A549 (cell line): ENCODE results near the gene SNX25. TPM values are rescaled to one million over a fixed set of nuclear protein-coding genes. Genes with fewer than 3 reads are reported as not detected.

Experiments
- ATAC-seq, 2 experiments: fragments of 200-7000 bp in 1 of 2; fragments of >200 bp in 1 of 2; cut with Nextera tagmentation in 1 of 2; cut with Tn5 transposase in 1 of 2; 3 replicates each; pipeline versions ENCODE4 v1.8.0 to v1.9.1; 2018 to 2020; ENCODE audit warnings: mild to moderate bottlenecking in 1 of 2, moderate library complexity in 1 of 2
- CTCF ChIA-PET: fragments of 300-600 bp; sonication (Branson Sonifier 250); formaldehyde crosslinking; extraction: SDS; loops from one replicate; lab custom pipeline; 2021; ENCODE audit warnings: antibody characterized with exemption, inconsistent platforms; lab: Yijun Ruan, JAX
- POLR2A ChIA-PET: fragments of 350-600 bp; formaldehyde crosslinking; extraction: SDS; loops from one replicate; lab custom pipeline; 2021; ENCODE audit warnings: antibody characterized with exemption, inconsistent platforms; lab: Yijun Ruan, JAX
- DNase-seq, 2 experiments: peaks; one replicate each; pipeline versions ENCODE4 v3.0.0 to v3.0.0-alpha.2; 2011 to 2016; ENCODE audit warnings: low read depth in 1 of 2, low spot score in 1 of 2
- FAIRE-seq: peaks from 2 replicates; lab custom pipeline; 2011; peaks lifted over from hg19 to GRCh38; lab: Jason Lieb, UNC
- H3K27ac ChIP-seq, 2 experiments: fragments of >200 bp; sonication (Bioruptor Twin); formaldehyde crosslinking; 3 replicates each; pipeline ENCODE4 v1.5.1; 2016 to 2017
- H3K4me1 ChIP-seq: fragments of >200 bp; sonication (Bioruptor Twin); formaldehyde crosslinking; 3 replicates; pipeline ENCODE4 v1.6.1; 2016
- H3K4me2 ChIP-seq: fragments of >200 bp; sonication (Bioruptor Twin); formaldehyde crosslinking; 3 replicates; pipeline ENCODE4 v1.6.1; 2016
- H3K4me3 ChIP-seq: fragments of >200 bp; sonication (Bioruptor Twin); formaldehyde crosslinking; 3 replicates; pipeline ENCODE4 v1.5.1; 2016
- H3K9me3 ChIP-seq: fragments of >200 bp; sonication (Bioruptor Twin); formaldehyde crosslinking; 3 replicates; pipeline ENCODE4 v1.6.1; 2016
- ATOH8 ChIP-seq: fragments of 250-450 bp; sonication (Bioruptor Pico); IDR thresholded peaks from 2 replicates; pipeline ENCODE4 v1.5.0; 2020; ENCODE audit warnings: low read depth, mild to moderate bottlenecking, moderate library complexity
- BCL3 ChIP-seq: fragments of >200 bp; sonication (Bioruptor Twin); formaldehyde crosslinking; IDR thresholded peaks from 3 replicates; pipeline ENCODE4 v1.6.1; 2016
- BHLHE40 ChIP-seq: IDR thresholded peaks from 2 replicates; pipeline ENCODE4 v1.6.1; 2012; ENCODE audit warnings: low read depth, low read length, inconsistent platforms
- CTCF ChIP-seq: fragments of >200 bp; sonication (Bioruptor Twin); formaldehyde crosslinking; IDR thresholded peaks from 3 replicates; pipeline ENCODE4 v1.5.1; 2016
- ESRRA ChIP-seq: fragments of 150-350 bp; IDR thresholded peaks from 2 replicates; pipeline ENCODE4 v1.6.1; 2014; ENCODE audit warnings: mild to moderate bottlenecking, low read length, borderline replicate concordance
- FOSB ChIP-seq: fragments of 250-450 bp; sonication (Bioruptor Pico); IDR thresholded peaks from 2 replicates; pipeline ENCODE4 v1.5.0; 2020; ENCODE audit warnings: mild to moderate bottlenecking, moderate library complexity
- FOSL2 ChIP-seq, 2 experiments: fragments of 450-650 bp in 1 of 2; fragments of >200 bp in 1 of 2; sonication (Bioruptor Twin) in 1 of 2; formaldehyde crosslinking; IDR thresholded peaks; 2 replicates each; pipeline versions ENCODE4 v1.5.0 to v1.6.1; 2016 to 2020; ENCODE audit warnings: mild to moderate bottlenecking in 1 of 2, moderate library complexity in 1 of 2
- FOXS1 ChIP-seq: fragments of 250-450 bp; sonication (Bioruptor Pico); IDR thresholded peaks from 2 replicates; pipeline ENCODE4 v1.5.0; 2020; ENCODE audit warnings: mild to moderate bottlenecking, moderate library complexity
- GATA3 ChIP-seq: IDR thresholded peaks from 2 replicates; pipeline ENCODE4 v1.6.1; 2012; ENCODE audit warnings: borderline replicate concordance
- HDAC2 ChIP-seq: fragments of 200-600 bp; sonication (generic); IDR thresholded peaks from 2 replicates; pipeline ENCODE4 v1.6.1; 2016
- HES2 ChIP-seq: fragments of >200 bp; sonication (Bioruptor Twin); formaldehyde crosslinking; IDR thresholded peaks from 2 replicates; pipeline ENCODE4 v1.6.1; 2016
- HEYL ChIP-seq: fragments of 250-450 bp; sonication (Bioruptor Pico); IDR thresholded peaks from 2 replicates; pipeline ENCODE4 v1.8.0; 2021; ENCODE audit warnings: mild to moderate bottlenecking, moderate library complexity
- HOXA7 ChIP-seq: fragments of 250-450 bp; sonication (Bioruptor Pico); IDR thresholded peaks from 2 replicates; pipeline ENCODE4 v1.5.0; 2020; ENCODE audit warnings: mild to moderate bottlenecking, moderate library complexity
- HOXB5 ChIP-seq: fragments of 250-450 bp; sonication (Bioruptor Pico); IDR thresholded peaks from 2 replicates; pipeline ENCODE4 v1.5.0; 2020; ENCODE audit warnings: mild to moderate bottlenecking, moderate library complexity
- JUN ChIP-seq, 2 experiments: fragments of >200 bp; sonication (Bioruptor Twin); formaldehyde crosslinking; IDR thresholded peaks; 2 replicates in 1 of 2; 3 replicates in 1 of 2; pipeline ENCODE4 v1.6.1; 2016 to 2017
- JUNB ChIP-seq: fragments of >200 bp; sonication (Bioruptor Twin); formaldehyde crosslinking; IDR thresholded peaks from 2 replicates; pipeline ENCODE4 v1.6.1; 2016
- KDM1A ChIP-seq: fragments of 200-600 bp; sonication (generic); IDR thresholded peaks from 2 replicates; pipeline ENCODE4 v1.6.1; 2016; ENCODE audit warnings: low read depth, mild to moderate bottlenecking
- MAX ChIP-seq: IDR thresholded peaks from 2 replicates; pipeline ENCODE4 v1.6.1; 2012
- MYC ChIP-seq: IDR thresholded peaks from 2 replicates; pipeline ENCODE4 v1.6.1; 2012; ENCODE audit warnings: mild to moderate bottlenecking, inconsistent platforms, low read length, improper control_type of control experiment, borderline replicate concordance
- NR3C1 ChIP-seq: fragments of >200 bp; sonication (Bioruptor Twin); formaldehyde crosslinking; IDR thresholded peaks from 3 replicates; pipeline ENCODE4 v1.6.1; 2017
- PBX3 ChIP-seq: IDR thresholded peaks from 2 replicates; pipeline ENCODE4 v1.6.1; 2012
- PHF8 ChIP-seq: fragments of 200-600 bp; sonication (generic); IDR thresholded peaks from 2 replicates; pipeline ENCODE4 v1.6.1; 2016; ENCODE audit warnings: low read depth, mild to moderate bottlenecking, antibody characterized with exemption, moderate library complexity, borderline replicate concordance
- POLR2A ChIP-seq: IDR thresholded peaks from 2 replicates; pipeline ENCODE4 v1.6.1; 2012; ENCODE audit warnings: mild to moderate bottlenecking, low read length
- RAD21 ChIP-seq, 2 experiments: fragments of >200 bp in 1 of 2; sonication (Bioruptor Twin) in 1 of 2; formaldehyde crosslinking in 1 of 2; IDR thresholded peaks in 1 of 2; conservative IDR thresholded peaks in 1 of 2; 2 replicates in 1 of 2; 3 replicates in 1 of 2; pipeline ENCODE4 v1.6.1; 2012 to 2018; ENCODE audit warnings: inconsistent platforms in 1 of 2
- SMC3 ChIP-seq: fragments of >200 bp; sonication (Bioruptor Twin); formaldehyde crosslinking; IDR thresholded peaks from 3 replicates; pipeline ENCODE4 v1.6.1; 2018; ENCODE audit warnings: inconsistent platforms
- USF2 ChIP-seq: fragments of 450-650 bp; IDR thresholded peaks from 2 replicates; pipeline ENCODE4 v1.6.1; 2014; ENCODE audit warnings: antibody characterized with exemption
- ZC3H11A ChIP-seq: fragments of 450-650 bp; IDR thresholded peaks from 2 replicates; pipeline ENCODE4 v1.6.1; 2014; ENCODE audit warnings: antibody characterized with exemption, mild to moderate bottlenecking
- WGBS: methylation state at CpG from one replicate; pipeline ENCODE4 v1.1.6; 2017; ENCODE audit errors: missing lambda C conversion rate; 5-methylcytosine and 5-hydroxymethylcytosine counted together
- polyA minus RNA-seq: library from RNA; depleted of rRNA, polyadenylated mRNA; stranded (reverse); fragments of >200 nt; gene quantifications from 2 replicates; pipeline ENCODE4 v1.2.3, GENCODE V29; 2011; rRNA and poly(A)+ RNA removed
- polyA plus RNA-seq, 4 experiments: library from polyadenylated mRNA; depleted of rRNA in 3 of 4; stranded (reverse); fragments of >200 nt; fragmentation: RNase III in 1 of 4; extraction: RNeasy Plus Mini Kit Qiagen cat#74134 plus additional on column Dnase treatment in 1 of 4; gene quantifications; 2 replicates in 3 of 4; 3 replicates in 1 of 4; pipeline ENCODE4 v1.2.3, GENCODE V29; 2011 to 2017

SNX25 gene
- polyA plus RNA-seq (2011; rRNA removed), result 13.0 and 19.0 TPM in 2 replicates
- polyA plus RNA-seq (2012; cell fraction: cytosol; rRNA removed), result 2.4 and 3.0 TPM in 2 replicates
- polyA plus RNA-seq (2012; cell fraction: nucleus; rRNA removed), result 1.8 and 2.9 TPM in 2 replicates
- polyA plus RNA-seq (2017; fragmentation: RNase III; extraction: RNeasy Plus Mini Kit Qiagen cat#74134 plus additional on column Dnase treatment), result 8.5 to 10.1 TPM (median 8.5 TPM) in 3 replicates
- polyA minus RNA-seq, result 37.9 and 42.9 TPM in 2 replicates

GRCh38 chr4:185209031-185209851 is at the start of gene SNX25:
Gene SNX25, plus strand, starts transcription at chr4:185209598. Its CDS starts 229 bp downstream, at chr4:185209827.
- ChIA-PET POLR2A (interaction anchor here (2.2 kb wide), 1 partner anchor 187 kb away, joined by 9 read pairs; the partner anchor contains the start of genes ANKRD37 and LRP2BP), CTCF (interaction anchor here (0.6 to 1.7 kb wide), 6 partner anchors 13 to 176 kb away, joined by 3 to 5 read pairs (median 3); no protein-coding TSS in a partner anchor)
- Histone ChIP-seq H3K27ac (peak within 1 kb of the TSS; percentile 73 to 96), H3K4me3 (peak within 1 kb of the TSS; percentile 68), H3K9me3 (no peaks in the 10 kb centered on the region), H3K4me2 (peak within 1 kb of the TSS; percentile 92), H3K4me1 (peaks cover 22% of the 10 kb centered on the region; the same call in 2 of the 3 replicates)
- peak; percentile 46 to 78 for DNase-seq
- peak; percentile 92 to 94 for ATAC-seq
- 5% methylated on average over 25 of the region's 72 CpGs for WGBS
- TF ChIP-seq PHF8 (peak; percentile 27; the same call in 1 of the 2 replicates), ESRRA (no peak), JUN (IDR thresholded peaks at IDR 0.05) (peak in 1 of 2 experiments; percentile 50; a peak in 1 of 5 replicates), JUNB (no peak), PBX3 (peak; percentile 77; the same call in 1 of the 2 replicates), MAX (peak; percentile 23; the same call in 1 of the 2 replicates), ZC3H11A (no peak), CTCF (peak; percentile 30; the same call in 2 of the 3 replicates), RAD21 (conservative IDR thresholded peaks at IDR 0.05 in 1 of 2, IDR thresholded peaks at IDR 0.05 in 1 of 2) (peak in 1 of 2 experiments; percentile 27; a peak in 1 of 5 replicates), SMC3 (0 out of 3 replicates have a peak, but pooled peaks have one; percentile 19), MYC (no peak), POLR2A (peak; percentile 49)
- FAIRE-seq, result no peak

GRCh38 chr4:185165605-185166063 is 43.8 kb upstream of the SNX25 start:
- H3K4me2 ChIP-seq, result no peak overlapping the region
- no peak overlapping the region for H3K4me3 ChIP-seq
- no peak for ATAC-seq
- no peaks in the 10 kb centered on the region for H3K9me3 ChIP-seq
- TF ChIP-seq KDM1A (no peak), USF2 (no peak), NR3C1 (no peak), HEYL (CRISPR knock-in tag) (no peak), HDAC2 (no peak), MYC (no peak), FOSL2 (IDR thresholded peaks at IDR 0.05) (no peak), FOSL2 (CRISPR knock-in tag; IDR thresholded peaks at IDR 0.05) (no peak), FOSB (CRISPR knock-in tag) (no peak), ATOH8 (CRISPR knock-in tag) (no peak), HOXA7 (CRISPR knock-in tag) (no peak), HES2 (no peak), JUNB (no peak), FOXS1 (no peak), BHLHE40 (no peak), GATA3 (no peak), HOXB5 (CRISPR knock-in tag) (no peak), BCL3 (no peak)
- H3K4me1 ChIP-seq, result no peaks in the 10 kb centered on the region
- H3K27ac ChIP-seq, result no peak overlapping the region
- ChIA-PET POLR2A (no interaction called here), CTCF (no interaction called here)
- DNase-seq, result no peak
- no peak for FAIRE-seq
- 92% methylated on average over 2 of the region's 2 CpGs for WGBS
